ENCODE data around the gene ZNF611.
"Not testable (repeated sequence)": the region's sequence is repeated elsewhere in the genome, so short reads cannot be mapped to it uniquely, and the experiment has no call there.

Gene ZNF611

GRCh38 chr19:52692431-52693008 is 42.3 kb downstream of the ZNF611 start:
- no peak for TF ChIP-seq CTCF (conservative IDR thresholded peaks at IDR 0.05; ENCODE audit: low read depth)
- DNase-seq (ENCODE audit: low spot score) = no peak
- ChIA-PET CTCF (no interaction called here), POLR2A (ENCODE audit: low non-redundant PET) (no interaction called here)
- no peak overlapping the region for H3K27ac ChIP-seq

GRCh38 chr19:52691737-52692136 is 43.1 kb downstream of the ZNF611 start:
- CTCF ChIA-PET = no interaction called here
- no peak for DNase-seq (ENCODE audit: low spot score)
- POLR2A ChIA-PET (ENCODE audit: low non-redundant PET) = no interaction called here
- no peak overlapping the region for H3K27ac ChIP-seq
- TF ChIP-seq CTCF (conservative IDR thresholded peaks at IDR 0.05; ENCODE audit: low read depth) = no peak

- no peak for TF ChIP-seq CTCF (conservative IDR thresholded peaks at IDR 0.05; ENCODE audit: low read depth)
- CTCF ChIA-PET = no interaction called here
- POLR2A ChIA-PET (ENCODE audit: low non-redundant PET) = no interaction called here
Observed at GRCh38 chr19:52691215-52691610, 43.6 kb downstream of the ZNF611 start.

GRCh38 chr19:52690369-52691214 is 44.3 kb downstream of the ZNF611 start:
- DNase-seq (ENCODE audit: low spot score) = peak; percentile 89
- ChIA-PET POLR2A (ENCODE audit: low non-redundant PET) (no interaction called here), CTCF (no interaction called here)
- peak; percentile 15; the same call in 1 of the 2 replicates for TF ChIP-seq CTCF (conservative IDR thresholded peaks at IDR 0.05; ENCODE audit: low read depth)
- H3K27ac ChIP-seq = peak overlapping the region; percentile 93

More at GRCh38 chr19:52691215-52691610, 43.6 kb downstream of the ZNF611 start:
- no peak for DNase-seq (ENCODE audit: low spot score)
- H3K27ac ChIP-seq = peak overlapping the region; percentile 93

GRCh38 chr19:52689843-52690368 is 44.9 kb downstream of the ZNF611 start:
- H3K27ac ChIP-seq = peak overlapping the region; percentile 93
- no peak for TF ChIP-seq CTCF (conservative IDR thresholded peaks at IDR 0.05; ENCODE audit: low read depth)
- POLR2A ChIA-PET (ENCODE audit: low non-redundant PET) = no interaction called here

GRCh38 chr19:52688925-52689796 is 45.7 kb downstream of the ZNF611 start:
- POLR2A ChIA-PET (ENCODE audit: low non-redundant PET); DNase-seq (ENCODE audit: low spot score): not testable (repeated sequence)
- peak overlapping the region; percentile 93 for H3K27ac ChIP-seq
- CTCF ChIA-PET = interaction anchor here (0.6 to 0.7 kb wide), 2 partner anchors 1131 to 1894 kb away, joined by 3 read pairs; no protein-coding TSS in a partner anchor

More at GRCh38 chr19:52689843-52690368, 44.9 kb downstream of the ZNF611 start:
- CTCF ChIA-PET = no interaction called here
- peak; percentile 9 for DNase-seq (ENCODE audit: low spot score)
